Measurements from ENCODE around the gene PCDHGA7.
A peak's percentile ranks its signal among the peaks of the same experiment; 100 is the strongest.
"Not testable (repeated sequence)": the region's sequence is repeated elsewhere in the genome, so short reads cannot be mapped to it uniquely, and the experiment has no call there.

PCDHGA7 gene

DNA sequence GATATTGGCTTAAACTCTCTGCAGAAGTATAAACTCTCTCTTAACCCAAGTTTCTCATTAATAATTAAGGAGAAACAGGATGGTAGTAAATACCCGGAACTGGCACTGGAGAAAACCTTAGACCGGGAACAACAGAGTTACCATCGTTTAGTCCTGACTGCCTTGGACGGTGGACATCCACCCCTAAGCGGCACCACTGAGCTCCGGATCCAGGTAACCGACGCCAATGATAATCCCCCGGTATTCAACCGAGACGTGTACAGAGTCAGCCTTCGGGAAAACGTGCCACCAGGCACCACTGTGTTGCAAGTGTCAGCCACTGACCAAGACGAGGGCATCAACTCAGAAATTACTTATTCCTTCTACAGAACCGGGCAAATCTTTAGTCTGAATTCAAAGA lies 16.1 kb downstream of the PCDHGA7 start:
- DNase-seq: no peak

DNA sequence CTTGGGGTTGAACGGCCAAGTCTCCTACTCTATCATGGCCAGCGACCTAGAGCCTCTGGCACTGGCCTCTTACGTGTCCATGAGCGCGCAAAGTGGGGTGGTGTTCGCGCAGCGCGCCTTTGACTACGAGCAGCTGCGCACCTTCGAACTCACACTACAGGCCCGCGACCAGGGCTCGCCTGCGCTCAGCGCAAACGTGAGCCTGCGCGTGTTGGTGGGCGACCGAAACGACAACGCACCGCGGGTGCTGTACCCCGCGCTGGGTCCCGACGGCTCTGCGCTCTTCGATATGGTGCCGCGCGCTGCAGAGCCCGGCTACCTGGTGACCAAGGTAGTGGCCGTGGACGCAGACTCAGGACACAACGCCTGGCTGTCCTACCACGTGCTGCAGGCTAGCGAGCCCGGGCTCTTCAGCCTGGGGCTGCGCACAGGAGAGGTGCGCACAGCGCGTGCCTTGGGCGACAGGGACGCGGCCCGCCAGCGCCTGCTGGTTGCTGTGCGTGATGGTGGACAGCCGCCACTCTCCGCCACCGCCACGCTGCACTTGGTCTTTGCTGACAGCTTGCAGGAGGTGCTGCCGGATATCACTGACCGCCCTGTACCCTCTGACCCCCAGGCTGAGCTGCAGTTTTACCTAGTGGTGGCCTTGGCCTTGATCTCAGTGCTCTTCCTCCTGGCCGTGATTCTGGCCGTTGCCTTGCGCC lies 17.2 kb downstream of the PCDHGA7 start:
- no peak for DNase-seq

DNA sequence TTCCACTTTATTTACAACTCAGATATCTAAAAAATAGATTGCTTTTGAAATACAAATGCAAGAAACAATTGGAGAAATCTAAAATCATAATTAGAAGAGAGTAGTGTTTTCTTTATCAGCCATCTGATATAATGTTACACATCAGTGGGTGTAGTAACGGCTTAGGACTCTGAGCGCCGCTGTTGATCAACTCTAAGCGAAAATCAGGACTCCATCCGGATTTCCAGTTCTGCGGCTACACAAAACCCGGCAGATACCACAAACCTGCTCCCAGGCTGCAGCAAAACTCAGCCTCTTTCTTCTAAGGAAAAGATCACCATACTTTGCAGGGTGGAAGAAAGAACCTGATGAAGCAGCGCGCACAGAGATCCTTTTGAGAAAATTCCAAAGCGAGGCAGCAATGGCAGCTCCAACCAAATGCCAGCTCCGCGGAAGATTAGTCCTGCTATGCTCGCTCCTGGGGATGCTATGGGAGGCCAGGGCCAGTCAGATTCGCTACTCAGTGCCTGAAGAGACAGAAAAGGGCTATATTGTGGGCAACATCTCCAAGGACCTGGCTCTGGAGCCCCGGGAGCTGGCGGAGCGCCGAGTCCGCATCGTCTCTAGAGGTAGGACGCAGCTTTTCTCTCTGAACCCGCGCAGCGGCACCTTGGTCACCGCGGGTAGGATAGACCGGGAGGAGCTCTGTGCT lies 20.2 kb downstream of the PCDHGA7 start, which contains the start of gene PCDHGA9:
PCDHGA9 (plus strand) TSS at position 226 of the 691 bp plus-strand sequence; CDS start at position 401, 175 bp downstream.
- DNase-seq: no peak

DNA sequence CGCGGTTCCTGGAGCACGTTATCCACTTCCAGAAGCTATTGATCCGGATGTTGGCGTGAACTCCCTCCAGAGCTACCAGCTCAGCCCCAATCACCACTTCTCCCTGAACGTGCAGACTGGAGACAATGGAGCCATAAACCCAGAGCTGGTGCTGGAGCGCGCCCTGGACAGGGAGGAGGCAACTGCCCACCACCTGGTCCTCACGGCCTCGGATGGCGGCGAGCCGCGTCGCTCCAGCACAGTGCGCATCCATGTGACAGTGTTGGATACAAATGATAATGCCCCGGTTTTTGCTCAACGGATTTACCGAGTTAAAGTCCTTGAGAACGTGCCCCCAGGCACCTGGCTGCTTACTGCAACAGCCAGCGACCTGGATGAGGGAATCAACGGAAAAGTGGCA lies 20.8 kb downstream of the PCDHGA7 start:
- DNase-seq: no peak

DNA sequence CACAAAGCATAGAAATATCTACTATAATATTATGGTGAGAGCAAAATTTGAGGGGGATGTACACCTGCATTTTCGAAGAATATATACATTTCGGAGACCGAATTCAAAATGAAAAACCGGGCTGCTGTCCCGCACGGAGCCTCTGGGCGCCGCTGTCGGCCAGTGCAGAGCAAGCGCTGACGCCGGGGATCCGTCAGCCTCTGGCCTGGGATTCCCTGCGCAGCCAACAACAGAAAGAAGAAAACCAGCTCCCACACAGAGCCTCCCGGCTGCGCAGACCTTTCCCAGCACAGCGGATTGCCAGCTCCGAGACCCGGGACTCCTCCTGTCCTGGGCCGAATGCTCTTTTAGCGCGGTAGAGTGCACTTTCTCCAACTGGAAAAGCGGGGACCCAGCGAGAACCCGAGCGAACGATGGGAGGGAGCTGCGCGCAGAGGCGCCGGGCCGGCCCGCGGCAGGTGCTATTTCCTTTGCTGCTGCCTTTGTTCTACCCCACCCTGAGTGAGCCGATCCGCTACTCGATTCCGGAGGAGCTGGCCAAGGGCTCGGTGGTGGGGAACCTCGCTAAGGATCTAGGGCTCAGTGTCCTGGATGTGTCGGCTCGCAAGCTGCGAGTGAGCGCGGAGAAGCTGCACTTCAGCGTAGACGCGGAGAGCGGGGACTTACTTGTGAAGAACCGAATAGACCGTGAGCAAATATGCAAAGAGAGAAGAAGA lies 25.4 kb downstream of the PCDHGA7 start, which contains the start of gene PCDHGB6:
PCDHGB6 (plus strand) TSS at position 232 of the 716 bp plus-strand sequence; CDS start at position 414, 182 bp downstream.
- DNase-seq: not testable (repeated sequence)

DNA sequence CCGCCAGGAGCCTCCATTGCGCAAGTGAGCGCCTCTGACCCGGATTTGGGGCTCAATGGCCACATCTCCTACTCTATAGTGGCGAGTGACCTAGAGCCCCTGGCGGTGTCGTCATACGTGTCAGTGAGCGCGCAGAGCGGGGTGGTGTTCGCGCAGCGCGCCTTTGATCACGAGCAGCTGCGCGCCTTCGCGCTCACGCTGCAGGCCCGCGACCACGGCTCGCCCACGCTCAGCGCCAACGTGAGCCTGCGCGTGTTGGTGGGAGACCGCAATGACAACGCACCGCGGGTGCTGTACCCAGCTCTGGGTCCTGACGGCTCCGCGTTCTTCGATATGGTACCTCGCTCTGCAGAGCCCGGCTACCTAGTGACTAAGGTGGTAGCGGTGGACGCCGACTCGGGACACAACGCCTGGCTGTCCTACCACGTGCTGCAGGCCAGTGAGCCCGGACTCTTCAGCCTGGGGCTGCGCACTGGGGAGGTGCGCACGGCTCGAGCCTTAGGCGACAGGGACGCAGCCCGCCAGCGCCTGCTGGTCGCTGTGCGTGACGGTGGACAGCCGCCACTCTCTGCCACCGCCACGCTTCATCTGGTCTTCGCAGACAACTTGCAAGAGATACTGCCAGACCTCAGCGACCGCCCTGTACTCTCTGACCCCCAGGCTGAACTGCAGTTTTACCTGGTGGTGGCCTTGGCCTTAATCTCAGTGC lies 27.2 kb downstream of the PCDHGA7 start:
- DNase-seq: no peak

DNA sequence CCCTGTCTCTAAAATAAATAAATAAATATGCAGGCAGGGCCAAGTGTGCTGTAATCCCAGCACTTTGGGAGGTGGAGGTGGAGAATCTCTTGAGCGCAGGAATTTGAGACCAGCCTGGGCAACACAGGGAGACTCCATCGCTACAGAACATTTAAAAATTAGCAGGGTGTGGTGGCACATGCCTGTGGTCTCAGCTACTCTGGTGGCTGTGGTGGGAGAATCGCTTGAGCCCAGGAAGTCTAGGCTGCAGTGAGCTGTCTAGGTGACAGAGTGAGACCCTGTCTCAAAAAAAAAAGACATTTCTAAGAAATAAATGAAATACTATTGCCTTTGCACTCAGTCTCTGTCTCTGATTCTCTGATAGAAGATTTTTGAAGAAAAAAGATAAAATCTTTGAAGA lies 29.0 kb downstream of the PCDHGA7 start:
- DNase-seq: no peak

DNA sequence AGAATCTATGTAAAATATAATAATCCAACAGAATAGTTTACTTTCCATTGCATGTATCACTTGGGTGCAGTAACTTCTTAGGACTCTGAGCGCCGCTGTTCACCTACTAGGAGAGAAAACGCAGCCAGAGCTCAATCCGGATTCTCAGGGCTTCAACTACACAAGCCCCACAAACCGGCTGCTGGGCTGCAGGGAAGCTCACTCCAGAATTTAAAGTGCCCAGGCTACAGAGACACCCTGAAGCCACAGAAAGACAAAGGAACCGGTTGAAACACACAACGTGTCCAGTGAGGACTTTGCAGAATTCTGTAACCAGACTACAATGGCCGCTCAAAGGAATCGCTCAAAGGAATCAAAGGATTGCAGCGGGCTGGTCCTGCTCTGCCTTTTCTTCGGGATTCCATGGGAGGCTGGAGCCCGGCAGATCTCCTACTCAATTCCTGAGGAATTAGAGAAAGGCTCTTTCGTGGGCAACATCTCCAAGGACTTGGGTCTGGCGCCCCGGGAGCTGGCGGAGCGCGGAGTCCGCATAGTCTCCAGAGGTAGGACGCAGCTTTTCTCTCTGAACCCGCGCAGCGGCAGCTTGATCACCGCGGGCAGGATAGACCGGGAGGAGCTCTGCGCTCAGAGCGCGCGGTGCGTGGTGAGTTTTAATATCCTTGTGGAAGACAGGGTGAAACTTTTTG lies 30.5 kb downstream of the PCDHGA7 start, which contains the start of gene PCDHGA10:
PCDHGA10 (plus strand) TSS at position 134 of the 686 bp plus-strand sequence; CDS start at position 323, 189 bp downstream.
- DNase-seq: no peak

DNA sequence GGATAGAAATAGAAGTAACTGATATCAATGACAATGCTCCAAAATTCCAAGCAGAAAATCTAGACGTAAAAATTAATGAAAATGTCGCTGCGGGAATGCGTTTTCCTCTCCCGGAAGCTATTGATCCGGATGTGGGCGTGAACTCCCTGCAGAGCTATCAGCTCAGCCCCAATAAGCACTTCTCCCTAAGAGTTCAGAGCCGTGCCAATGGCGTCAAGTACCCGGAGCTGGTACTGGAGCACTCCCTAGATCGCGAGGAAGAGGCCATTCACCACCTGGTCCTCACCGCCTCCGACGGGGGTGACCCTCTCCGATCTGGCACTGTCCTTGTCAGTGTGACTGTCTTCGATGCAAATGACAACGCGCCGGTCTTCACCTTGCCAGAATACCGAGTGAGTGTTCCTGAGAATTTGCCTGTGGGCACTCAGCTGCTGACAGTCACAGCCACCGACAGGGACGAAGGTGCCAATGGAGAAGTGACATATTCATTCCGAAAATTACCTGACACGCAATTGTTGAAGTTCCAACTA lies 31.1 kb downstream of the PCDHGA7 start:
- DNase-seq: no peak

DNA sequence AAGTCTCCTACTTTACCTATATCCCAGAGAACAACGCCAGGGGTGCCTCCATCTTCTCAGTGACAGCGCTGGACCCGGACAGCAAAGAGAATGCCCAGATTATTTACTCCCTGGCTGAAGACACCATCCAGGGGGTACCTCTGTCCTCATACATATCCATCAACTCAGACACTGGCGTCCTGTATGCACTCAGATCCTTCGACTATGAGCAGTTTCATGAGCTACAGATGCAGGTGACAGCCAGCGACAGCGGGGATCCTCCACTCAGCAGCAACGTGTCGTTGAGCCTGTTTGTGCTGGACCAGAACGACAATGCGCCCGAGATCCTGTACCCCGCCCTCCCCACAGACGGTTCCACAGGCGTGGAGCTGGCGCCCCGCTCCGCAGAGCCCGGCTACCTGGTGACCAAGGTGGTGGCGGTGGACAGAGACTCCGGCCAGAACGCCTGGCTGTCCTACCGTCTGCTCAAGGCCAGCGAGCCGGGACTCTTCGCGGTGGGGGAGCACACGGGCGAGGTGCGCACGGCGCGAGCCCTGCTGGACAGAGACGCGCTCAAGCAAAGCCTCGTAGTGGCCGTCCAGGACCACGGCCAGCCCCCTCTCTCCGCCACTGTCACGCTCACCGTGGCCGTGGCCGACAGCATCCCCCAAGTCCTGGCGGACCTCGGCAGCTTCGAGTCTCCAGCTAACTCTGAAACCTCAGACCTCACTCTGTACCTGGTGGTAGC lies 32.2 kb downstream of the PCDHGA7 start:
- not testable (repeated sequence) for DNase-seq

DNA sequence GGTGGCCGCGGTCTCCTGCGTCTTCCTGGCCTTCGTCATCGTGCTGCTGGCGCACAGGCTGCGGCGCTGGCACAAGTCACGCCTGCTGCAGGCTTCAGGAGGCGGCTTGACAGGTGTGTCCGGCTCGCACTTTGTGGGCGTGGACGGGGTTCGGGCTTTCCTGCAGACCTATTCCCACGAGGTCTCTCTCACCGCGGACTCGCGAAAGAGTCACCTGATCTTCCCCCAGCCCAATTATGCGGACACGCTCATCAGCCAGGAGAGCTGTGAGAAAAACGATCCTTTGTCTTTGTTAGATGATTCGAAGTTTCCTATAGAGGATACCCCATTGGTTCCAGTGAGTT lies 32.7 kb downstream of the PCDHGA7 start:
- not testable (repeated sequence) for DNase-seq

DNA sequence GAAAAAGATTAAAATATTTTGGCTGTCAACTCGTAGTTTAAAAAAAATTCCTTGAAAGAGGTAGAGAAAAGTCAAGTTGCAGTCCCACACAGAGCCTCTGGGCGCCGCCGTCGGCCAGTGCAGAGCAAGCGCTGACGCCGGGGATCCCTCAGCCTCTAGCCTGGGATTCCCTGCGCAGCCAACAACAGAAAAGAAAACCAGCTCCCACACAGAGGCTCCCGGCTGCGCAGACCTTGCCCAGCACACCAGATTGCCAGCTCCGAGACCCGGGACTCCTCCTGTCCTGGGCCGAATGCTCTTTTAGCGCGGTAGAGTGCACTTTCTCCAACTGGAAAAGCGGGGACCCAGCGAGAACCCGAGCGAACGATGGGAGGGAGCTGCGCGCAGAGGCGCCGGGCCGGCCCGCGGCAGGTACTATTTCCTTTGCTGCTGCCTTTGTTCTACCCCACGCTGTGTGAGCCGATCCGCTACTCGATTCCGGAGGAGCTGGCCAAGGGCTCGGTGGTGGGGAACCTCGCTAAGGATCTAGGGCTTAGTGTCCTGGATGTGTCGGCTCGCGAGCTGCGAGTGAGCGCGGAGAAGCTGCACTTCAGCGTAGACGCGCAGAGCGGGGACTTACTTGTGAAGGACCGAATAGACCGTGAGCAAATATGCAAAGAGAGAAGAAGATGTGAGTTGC lies 35.1 kb downstream of the PCDHGA7 start, which contains the start of gene PCDHGB7:
PCDHGB7 (plus strand) TSS at position 184 of the 679 bp plus-strand sequence; CDS start at position 367, 183 bp downstream.
- peak; percentile 58 to 73 for DNase-seq

DNA sequence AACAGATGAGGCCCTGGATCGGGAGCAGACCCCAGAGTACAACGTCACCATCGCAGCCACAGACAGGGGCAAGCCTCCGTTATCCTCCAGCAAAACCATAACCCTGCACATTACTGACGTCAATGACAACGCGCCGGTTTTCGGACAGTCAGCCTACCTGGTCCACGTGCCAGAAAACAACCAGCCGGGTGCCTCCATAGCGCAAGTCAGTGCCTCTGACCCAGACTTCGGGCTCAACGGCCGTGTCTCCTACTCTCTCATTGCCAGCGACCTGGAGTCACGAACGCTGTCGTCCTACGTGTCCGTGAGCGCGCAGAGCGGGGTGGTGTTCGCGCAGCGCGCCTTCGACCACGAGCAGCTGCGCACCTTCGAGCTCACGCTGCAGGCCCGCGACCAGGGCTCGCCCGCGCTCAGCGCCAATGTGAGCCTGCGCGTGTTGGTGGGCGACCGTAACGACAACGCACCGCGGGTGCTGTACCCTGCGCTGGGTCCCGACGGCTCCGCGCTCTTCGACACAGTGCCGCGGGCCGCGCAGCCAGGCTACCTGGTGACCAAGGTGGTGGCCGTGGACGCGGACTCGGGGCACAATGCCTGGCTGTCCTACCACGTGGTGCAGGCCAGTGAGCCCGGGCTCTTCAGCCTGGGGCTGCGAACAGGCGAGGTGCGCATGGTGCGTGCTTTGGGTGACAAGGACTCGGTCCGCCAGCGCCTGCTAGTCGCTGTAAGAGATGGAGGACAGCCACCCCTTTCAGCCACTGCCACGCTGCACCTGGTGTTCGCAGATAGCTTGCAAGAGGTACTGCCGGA lies 36.7 kb downstream of the PCDHGA7 start:
- DNase-seq: no peak

DNA sequence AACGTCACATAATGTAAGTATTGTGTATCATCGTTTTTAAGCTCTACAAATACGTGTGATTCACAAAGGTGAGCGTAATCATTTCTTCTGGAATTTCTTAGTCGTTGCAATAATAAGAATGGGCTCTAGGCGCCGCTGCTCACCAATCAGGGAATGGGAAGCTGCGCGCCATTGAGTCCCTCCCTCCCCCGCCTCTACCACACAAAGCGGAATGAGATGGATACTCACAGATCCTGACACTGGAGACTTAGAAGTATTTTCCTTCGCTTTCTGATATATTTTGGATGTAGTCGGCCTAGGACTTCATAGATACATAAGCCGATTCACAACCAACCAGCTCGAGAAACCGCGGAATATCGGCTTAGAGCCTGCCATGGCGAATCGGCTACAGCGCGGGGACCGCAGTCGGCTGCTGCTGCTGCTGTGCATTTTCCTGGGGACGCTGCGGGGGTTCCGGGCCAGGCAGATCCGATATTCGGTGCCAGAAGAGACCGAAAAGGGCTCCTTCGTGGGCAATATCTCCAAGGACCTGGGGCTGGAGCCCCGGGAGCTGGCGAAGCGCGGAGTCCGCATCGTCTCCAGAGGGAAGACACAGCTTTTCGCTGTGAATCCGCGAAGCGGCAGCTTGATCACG lies 38.4 kb downstream of the PCDHGA7 start, which contains the start of gene PCDHGA11:
PCDHGA11 (plus strand) TSS at position 197 of the 634 bp plus-strand sequence; CDS start at position 374, 177 bp downstream.
- no peak for DNase-seq

DNA sequence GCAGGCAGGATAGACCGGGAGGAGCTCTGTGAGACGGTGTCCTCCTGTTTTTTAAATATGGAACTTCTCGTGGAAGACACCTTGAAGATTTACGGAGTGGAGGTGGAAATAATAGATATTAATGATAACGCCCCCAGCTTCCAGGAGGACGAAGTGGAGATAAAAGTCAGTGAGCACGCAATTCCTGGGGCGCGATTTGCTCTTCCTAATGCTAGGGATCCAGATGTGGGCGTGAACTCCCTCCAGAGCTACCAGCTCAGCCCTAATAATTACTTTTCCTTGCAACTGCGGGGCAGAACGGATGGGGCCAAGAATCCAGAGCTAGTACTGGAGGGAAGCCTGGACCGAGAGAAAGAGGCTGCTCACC lies 38.9 kb downstream of the PCDHGA7 start:
- DNase-seq: no peak

DNA sequence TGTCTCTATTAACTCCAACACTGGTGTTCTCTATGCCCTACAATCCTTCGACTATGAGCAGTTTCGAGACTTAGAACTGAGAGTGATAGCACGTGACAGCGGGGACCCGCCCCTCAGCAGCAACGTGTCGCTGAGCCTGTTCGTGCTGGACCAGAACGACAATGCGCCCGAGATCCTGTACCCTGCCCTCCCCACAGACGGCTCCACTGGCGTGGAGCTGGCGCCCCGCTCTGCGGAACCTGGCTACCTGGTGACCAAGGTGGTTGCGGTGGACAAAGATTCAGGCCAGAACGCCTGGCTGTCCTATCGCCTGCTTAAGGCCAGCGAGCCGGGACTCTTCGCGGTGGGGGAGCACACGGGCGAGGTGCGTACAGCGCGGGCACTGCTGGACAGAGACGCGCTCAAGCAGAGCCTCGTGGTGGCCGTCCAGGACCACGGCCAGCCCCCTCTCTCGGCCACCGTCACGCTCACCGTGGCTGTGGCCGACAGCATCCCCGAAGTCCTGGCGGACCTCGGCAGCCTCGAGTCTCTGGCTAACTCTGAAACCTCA lies 40.3 kb downstream of the PCDHGA7 start:
- no peak for DNase-seq

DNA sequence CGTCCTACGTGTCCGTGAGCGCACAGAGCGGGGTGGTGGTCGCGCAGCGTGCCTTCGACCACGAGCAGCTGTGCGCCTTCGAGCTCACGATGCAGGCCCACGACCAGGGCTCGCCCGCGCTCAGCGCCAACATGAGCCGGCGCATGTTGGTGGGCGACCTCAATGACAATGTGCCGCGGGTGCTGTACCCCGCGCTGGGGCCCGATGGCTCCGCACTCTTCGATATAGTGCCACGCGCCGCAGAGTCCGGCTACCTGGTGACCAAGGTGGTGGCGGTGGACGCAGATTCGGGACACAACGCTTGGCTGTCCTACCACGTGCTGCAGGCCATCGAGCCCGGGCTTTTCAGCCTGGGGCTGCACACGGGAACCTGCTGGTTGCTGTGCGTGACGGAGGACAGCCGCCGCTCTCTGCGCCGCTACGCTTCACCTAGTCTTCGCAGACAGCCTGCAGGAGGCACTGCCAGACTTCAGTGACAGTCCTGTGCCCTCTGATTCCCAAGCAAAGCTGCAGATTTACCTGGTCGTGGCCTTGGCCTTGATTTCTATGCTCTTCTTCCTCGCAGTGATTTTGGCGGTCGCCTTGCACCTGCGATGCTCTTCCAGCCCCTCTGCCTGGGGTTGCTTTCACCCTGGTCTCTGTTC lies 45.4 kb downstream of the PCDHGA7 start:
- no peak for DNase-seq
